ENCODE results near the gene CA12.

The CA12 gene

DNA sequence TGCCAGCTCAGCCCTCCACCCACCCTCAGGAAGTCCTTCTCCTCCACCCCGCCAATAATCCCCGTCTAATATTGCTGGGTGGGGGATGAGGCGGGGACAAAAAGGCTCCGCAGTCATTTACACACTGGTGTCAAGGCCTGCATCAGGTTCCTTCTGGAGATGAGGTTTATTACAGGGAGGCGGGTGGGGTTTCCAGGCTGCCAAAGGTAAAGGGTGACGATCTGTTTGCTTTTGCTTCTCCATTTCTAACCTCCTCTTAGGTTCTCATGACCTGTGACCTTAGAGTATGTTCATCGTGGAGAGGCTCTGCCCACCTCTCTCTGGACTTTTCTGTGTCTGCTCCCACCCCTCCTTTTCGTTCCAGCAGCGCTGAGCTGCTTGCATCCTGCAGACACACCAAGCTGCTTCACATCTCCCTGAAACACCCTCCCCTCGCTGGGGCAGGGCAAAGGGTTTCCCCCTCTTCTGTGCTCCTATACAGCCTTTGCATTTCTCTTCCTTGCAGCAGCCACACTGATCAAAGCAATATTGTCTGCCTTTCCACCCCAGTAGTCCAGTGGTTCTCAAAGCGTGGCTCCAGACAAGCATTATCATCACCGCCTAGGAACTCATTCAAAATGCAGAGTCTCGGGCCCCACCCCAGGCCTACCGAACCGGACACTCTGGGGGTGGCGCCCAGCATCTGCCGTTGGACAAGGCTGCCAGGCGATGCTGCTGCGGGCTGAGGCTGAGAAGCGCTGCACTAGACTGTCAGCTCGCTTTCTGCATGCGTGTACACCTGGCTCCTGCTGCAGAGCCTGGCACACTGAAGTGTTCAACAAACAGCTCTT is 26.6 kb downstream of the CA12 start:
- Histone ChIP-seq H4K8ac (ENCODE audit: low read depth, low read length) (no peak overlapping the region), H3K56ac (ENCODE audit: low read length) (no peak overlapping the region), H3K79me1 (ENCODE audit: low read length) (no peaks in the 10 kb centered on the region), H3K4me1 (ENCODE audit: control insufficient read depth, low read depth, low read length) (no peaks in the 10 kb centered on the region), H2BK120ac (ENCODE audit: low read depth, low read length) (no peak overlapping the region), H3K18ac (ENCODE audit: low read length) (no peak overlapping the region), H3K4me3 (ENCODE audit: low read length) (no peak overlapping the region), H2BK15ac (replicated peaks; ENCODE audit: low read depth) (no peak overlapping the region), H3K23ac (ENCODE audit: low read length) (no peak overlapping the region), H3K4me2 (ENCODE audit: low read length) (no peak overlapping the region), H3K79me2 (ENCODE audit: control insufficient read depth, insufficient read depth, low read length) (no peaks in the 10 kb centered on the region), H3K36me3 (ENCODE audit: control insufficient read depth, insufficient read depth, low read length) (no peaks in the 10 kb centered on the region), H2BK5ac (ENCODE audit: low read length) (no peak overlapping the region), H4K5ac (ENCODE audit: low read length) (no peak overlapping the region), H3K27ac (ENCODE audit: low read depth, low read length) (no peak overlapping the region), H3K27me3 (ENCODE audit: insufficient read depth, low read length, poor library complexity) (no peaks in the 10 kb centered on the region), H3K9ac (ENCODE audit: low read length) (no peak overlapping the region), H2AK5ac (ENCODE audit: low read length) (no peak overlapping the region), H3K4ac (ENCODE audit: low read depth, low read length) (no peak overlapping the region)
- no peak for DNase-seq
- WGBS (ENCODE audit: extremely low coverage, insufficient coverage, low lambda C conversion rate), result no CpG with 5 or more reads among the region's 22 CpGs

DNA sequence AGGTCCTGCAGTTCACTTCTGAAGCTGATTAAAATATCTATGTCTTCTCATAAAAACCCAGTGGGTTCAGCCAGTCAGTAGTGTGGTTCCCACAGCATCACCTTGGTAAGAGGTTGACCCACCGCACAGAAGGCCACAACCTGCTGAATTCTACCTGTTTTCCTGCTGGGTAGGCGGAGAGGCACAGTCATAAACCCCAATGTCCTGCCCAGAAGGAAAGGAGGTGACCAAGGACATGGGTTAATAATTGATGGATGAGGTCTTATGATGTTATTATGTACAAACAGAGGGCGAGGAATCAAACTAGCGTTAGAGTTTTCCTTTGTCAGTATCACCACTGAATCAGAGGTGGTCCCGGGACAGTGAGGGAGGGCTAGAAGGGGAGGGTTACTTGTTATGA is 27.8 kb downstream of the CA12 start:
- no peak overlapping the region for H3K23ac ChIP-seq (ENCODE audit: low read length)
- WGBS (ENCODE audit: extremely low coverage, insufficient coverage, low lambda C conversion rate), result no CpG with 5 or more reads among the region's 5 CpGs
- H4K8ac ChIP-seq (ENCODE audit: low read depth, low read length), result no peak overlapping the region
- H3K4me3 ChIP-seq (ENCODE audit: low read length), result no peak overlapping the region
- H3K4me2 ChIP-seq (ENCODE audit: low read length), result no peak overlapping the region
- H3K4ac ChIP-seq (ENCODE audit: low read depth, low read length), result no peak overlapping the region
- no peaks in the 10 kb centered on the region for H3K36me3 ChIP-seq (ENCODE audit: control insufficient read depth, insufficient read depth, low read length)
- no peak overlapping the region for H2BK120ac ChIP-seq (ENCODE audit: low read depth, low read length)
- no peak overlapping the region for H3K56ac ChIP-seq (ENCODE audit: low read length)
- no peak for DNase-seq
- H2BK15ac ChIP-seq (replicated peaks; ENCODE audit: low read depth), result no peak overlapping the region
- H2BK5ac ChIP-seq (ENCODE audit: low read length), result no peak overlapping the region
- H3K27ac ChIP-seq (ENCODE audit: low read depth, low read length), result no peak overlapping the region
- no peak overlapping the region for H3K18ac ChIP-seq (ENCODE audit: low read length)
- no peaks in the 10 kb centered on the region for H3K4me1 ChIP-seq (ENCODE audit: control insufficient read depth, low read depth, low read length)
- H3K79me2 ChIP-seq (ENCODE audit: control insufficient read depth, insufficient read depth, low read length), result no peaks in the 10 kb centered on the region
- H4K5ac ChIP-seq (ENCODE audit: low read length), result no peak overlapping the region
- no peak overlapping the region for H2AK5ac ChIP-seq (ENCODE audit: low read length)
- H3K9ac ChIP-seq (ENCODE audit: low read length), result no peak overlapping the region
- H3K79me1 ChIP-seq (ENCODE audit: low read length), result no peaks in the 10 kb centered on the region
- no peaks in the 10 kb centered on the region for H3K27me3 ChIP-seq (ENCODE audit: insufficient read depth, low read length, poor library complexity)

DNA sequence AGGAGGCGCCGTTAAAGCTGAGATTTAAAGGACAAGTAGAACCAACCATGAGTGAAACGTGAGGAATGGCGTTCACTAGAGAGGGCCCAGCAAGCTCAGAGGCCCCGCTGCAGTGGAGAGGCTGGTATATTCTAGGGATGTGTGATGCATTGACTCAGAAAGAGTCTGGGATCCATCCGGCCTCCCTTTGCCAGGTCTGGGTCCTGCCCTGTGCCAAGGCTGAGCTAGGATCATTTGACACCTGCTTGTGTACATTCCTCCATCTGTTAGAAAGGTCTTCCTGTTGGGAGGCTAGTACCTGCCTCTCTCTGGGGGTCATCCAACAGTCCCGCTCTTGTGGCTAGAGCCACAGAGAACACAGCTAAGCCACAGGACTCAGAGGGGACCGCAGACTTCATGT is 28.4 kb downstream of the CA12 start:
- Histone ChIP-seq H3K27me3 (ENCODE audit: insufficient read depth, low read length, poor library complexity) (no peaks in the 10 kb centered on the region), H3K36me3 (ENCODE audit: control insufficient read depth, insufficient read depth, low read length) (no peaks in the 10 kb centered on the region), H2AK5ac (ENCODE audit: low read length) (no peak overlapping the region), H3K4me1 (ENCODE audit: control insufficient read depth, low read depth, low read length) (no peaks in the 10 kb centered on the region), H3K79me1 (ENCODE audit: low read length) (no peaks in the 10 kb centered on the region), H3K56ac (ENCODE audit: low read length) (no peak overlapping the region), H3K79me2 (ENCODE audit: control insufficient read depth, insufficient read depth, low read length) (no peaks in the 10 kb centered on the region), H2BK120ac (ENCODE audit: low read depth, low read length) (no peak overlapping the region), H2BK15ac (replicated peaks; ENCODE audit: low read depth) (no peak overlapping the region), H4K5ac (ENCODE audit: low read length) (no peak overlapping the region), H4K8ac (ENCODE audit: low read depth, low read length) (no peak overlapping the region), H3K4me2 (ENCODE audit: low read length) (no peak overlapping the region), H3K4ac (ENCODE audit: low read depth, low read length) (no peak overlapping the region), H2BK5ac (ENCODE audit: low read length) (no peak overlapping the region), H3K4me3 (ENCODE audit: low read length) (no peak overlapping the region), H3K9ac (ENCODE audit: low read length) (no peak overlapping the region), H3K23ac (ENCODE audit: low read length) (no peak overlapping the region), H3K18ac (ENCODE audit: low read length) (no peak overlapping the region), H3K27ac (ENCODE audit: low read depth, low read length) (no peak overlapping the region)
- DNase-seq, result no peak
- WGBS (ENCODE audit: extremely low coverage, insufficient coverage, low lambda C conversion rate), result no CpG with 5 or more reads among the region's 8 CpGs

DNA sequence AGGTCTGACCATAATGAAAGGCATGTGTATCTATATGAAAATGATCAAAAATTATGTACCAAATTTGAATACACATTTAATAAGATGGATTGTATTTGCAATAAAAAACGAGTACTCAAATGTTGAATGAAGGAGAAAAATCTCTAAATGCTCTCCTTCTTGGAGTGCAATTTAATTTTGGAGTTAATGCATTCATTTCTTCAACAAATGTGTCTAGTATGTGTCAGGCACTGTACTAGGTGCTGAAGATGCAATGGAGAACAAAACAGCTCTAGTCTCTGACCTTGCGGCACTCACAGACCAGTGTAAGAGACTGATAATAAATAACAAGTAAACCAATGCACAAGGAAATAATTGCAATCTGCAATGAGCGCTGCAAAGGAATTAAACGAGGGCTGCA is 28.8 kb downstream of the CA12 start:
- no peak overlapping the region for H3K9ac ChIP-seq (ENCODE audit: low read length)
- H3K4me1 ChIP-seq (ENCODE audit: control insufficient read depth, low read depth, low read length), result no peaks in the 10 kb centered on the region
- H3K4ac ChIP-seq (ENCODE audit: low read depth, low read length), result no peak overlapping the region
- no peak for DNase-seq
- H3K4me2 ChIP-seq (ENCODE audit: low read length), result no peak overlapping the region
- H3K4me3 ChIP-seq (ENCODE audit: low read length), result no peak overlapping the region
- no peak overlapping the region for H3K23ac ChIP-seq (ENCODE audit: low read length)
- H3K18ac ChIP-seq (ENCODE audit: low read length), result no peak overlapping the region
- no peaks in the 10 kb centered on the region for H3K79me2 ChIP-seq (ENCODE audit: control insufficient read depth, insufficient read depth, low read length)
- no peak overlapping the region for H2AK5ac ChIP-seq (ENCODE audit: low read length)
- H2BK5ac ChIP-seq (ENCODE audit: low read length), result no peak overlapping the region
- no peaks in the 10 kb centered on the region for H3K36me3 ChIP-seq (ENCODE audit: control insufficient read depth, insufficient read depth, low read length)
- no peaks in the 10 kb centered on the region for H3K27me3 ChIP-seq (ENCODE audit: insufficient read depth, low read length, poor library complexity)
- H3K56ac ChIP-seq (ENCODE audit: low read length), result no peak overlapping the region
- no CpG with 5 or more reads among the region's 4 CpGs for WGBS (ENCODE audit: extremely low coverage, insufficient coverage, low lambda C conversion rate)
- no peaks in the 10 kb centered on the region for H3K79me1 ChIP-seq (ENCODE audit: low read length)
- no peak overlapping the region for H4K8ac ChIP-seq (ENCODE audit: low read depth, low read length)
- no peak overlapping the region for H2BK15ac ChIP-seq (replicated peaks; ENCODE audit: low read depth)
- H3K27ac ChIP-seq (ENCODE audit: low read depth, low read length), result no peak overlapping the region
- no peak overlapping the region for H4K5ac ChIP-seq (ENCODE audit: low read length)
- H2BK120ac ChIP-seq (ENCODE audit: low read depth, low read length), result no peak overlapping the region

DNA sequence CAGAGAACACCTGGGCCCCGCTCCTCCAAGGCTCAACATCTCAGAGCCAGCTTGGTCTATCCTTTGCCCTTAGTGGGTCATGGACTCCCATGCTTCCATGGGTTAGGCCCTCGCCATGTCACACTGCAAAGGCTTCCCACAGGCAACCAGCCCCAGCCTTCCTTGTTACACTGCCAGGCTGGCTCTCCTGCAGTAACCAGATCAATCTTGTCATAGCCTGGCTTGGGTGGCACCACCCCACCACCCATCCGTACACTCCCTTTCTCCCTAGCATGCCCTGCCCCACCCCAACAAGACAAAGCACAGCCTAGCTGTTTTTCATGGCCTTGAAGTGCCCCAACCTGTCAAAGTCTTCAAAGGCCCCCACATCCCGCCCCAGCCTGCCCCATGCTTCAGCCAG is 30.5 kb downstream of the CA12 start:
- Histone ChIP-seq H4K5ac (ENCODE audit: low read length) (no peak overlapping the region), H3K27me3 (ENCODE audit: insufficient read depth, low read length, poor library complexity) (no peaks in the 10 kb centered on the region), H3K23ac (ENCODE audit: low read length) (no peak overlapping the region), H3K36me3 (ENCODE audit: control insufficient read depth, insufficient read depth, low read length) (no peaks in the 10 kb centered on the region), H3K4ac (ENCODE audit: low read depth, low read length) (no peak overlapping the region), H2AK5ac (ENCODE audit: low read length) (no peak overlapping the region), H2BK15ac (replicated peaks; ENCODE audit: low read depth) (no peak overlapping the region), H3K56ac (ENCODE audit: low read length) (no peak overlapping the region), H3K18ac (ENCODE audit: low read length) (no peak overlapping the region), H3K79me1 (ENCODE audit: low read length) (no peaks in the 10 kb centered on the region), H2BK120ac (ENCODE audit: low read depth, low read length) (no peak overlapping the region), H3K27ac (ENCODE audit: low read depth, low read length) (no peak overlapping the region), H3K4me1 (ENCODE audit: control insufficient read depth, low read depth, low read length) (no peaks in the 10 kb centered on the region), H2BK5ac (ENCODE audit: low read length) (no peak overlapping the region), H3K4me3 (ENCODE audit: low read length) (no peak overlapping the region), H3K79me2 (ENCODE audit: control insufficient read depth, insufficient read depth, low read length) (no peaks in the 10 kb centered on the region), H4K8ac (ENCODE audit: low read depth, low read length) (no peak overlapping the region), H3K4me2 (ENCODE audit: low read length) (no peak overlapping the region), H3K9ac (ENCODE audit: low read length) (no peak overlapping the region)
- no CpG with 5 or more reads among the region's 4 CpGs for WGBS (ENCODE audit: extremely low coverage, insufficient coverage, low lambda C conversion rate)
- no peak for DNase-seq

DNA sequence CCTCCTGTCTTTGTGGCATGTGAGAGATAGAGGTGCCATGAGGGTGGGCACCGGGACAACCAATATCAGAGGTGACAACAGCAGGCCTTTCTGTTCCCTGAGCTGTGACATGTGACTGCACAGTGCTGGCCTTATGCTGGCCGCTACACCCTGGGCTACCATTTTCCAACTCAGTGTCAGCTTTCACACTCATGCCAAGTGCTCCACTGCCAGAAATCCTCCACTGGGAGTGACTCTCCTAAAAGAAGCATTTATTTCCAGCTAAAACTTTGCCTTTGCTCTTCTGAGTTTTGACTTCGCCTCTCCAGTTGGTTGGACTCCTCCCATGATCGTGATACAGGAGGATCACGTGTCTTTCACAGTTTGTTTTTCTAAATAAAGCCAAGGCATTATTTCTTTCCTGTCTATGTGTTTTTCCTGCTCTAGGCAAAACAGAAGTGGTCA is 31.4 kb downstream of the CA12 start:
- no peak overlapping the region for H3K18ac ChIP-seq (ENCODE audit: low read length)
- no peak overlapping the region for H3K27ac ChIP-seq (ENCODE audit: low read depth, low read length)
- no peak for DNase-seq
- no peak overlapping the region for H3K4me3 ChIP-seq (ENCODE audit: low read length)
- H3K79me2 ChIP-seq (ENCODE audit: control insufficient read depth, insufficient read depth, low read length), result no peaks in the 10 kb centered on the region
- H2BK5ac ChIP-seq (ENCODE audit: low read length), result no peak overlapping the region
- no peak overlapping the region for H2BK120ac ChIP-seq (ENCODE audit: low read depth, low read length)
- no peaks in the 10 kb centered on the region for H3K36me3 ChIP-seq (ENCODE audit: control insufficient read depth, insufficient read depth, low read length)
- no peak overlapping the region for H3K56ac ChIP-seq (ENCODE audit: low read length)
- H3K4me1 ChIP-seq (ENCODE audit: control insufficient read depth, low read depth, low read length), result no peaks in the 10 kb centered on the region
- H3K79me1 ChIP-seq (ENCODE audit: low read length), result no peaks in the 10 kb centered on the region
- H3K23ac ChIP-seq (ENCODE audit: low read length), result no peak overlapping the region
- H4K8ac ChIP-seq (ENCODE audit: low read depth, low read length), result no peak overlapping the region
- no peak overlapping the region for H3K4me2 ChIP-seq (ENCODE audit: low read length)
- H4K5ac ChIP-seq (ENCODE audit: low read length), result no peak overlapping the region
- H3K9ac ChIP-seq (ENCODE audit: low read length), result no peak overlapping the region
- H3K4ac ChIP-seq (ENCODE audit: low read depth, low read length), result no peak overlapping the region
- no peak overlapping the region for H2BK15ac ChIP-seq (replicated peaks; ENCODE audit: low read depth)
- no peak overlapping the region for H2AK5ac ChIP-seq (ENCODE audit: low read length)
- H3K27me3 ChIP-seq (ENCODE audit: insufficient read depth, low read length, poor library complexity), result no peaks in the 10 kb centered on the region
- no CpG with 5 or more reads among the region's 5 CpGs for WGBS (ENCODE audit: extremely low coverage, insufficient coverage, low lambda C conversion rate)

Measured in mesendoderm (in vitro differentiated cells).